GM12801 (cell line): Measurements from ENCODE around the gene NCAPH2.

ENCODE experiments used
- CTCF ChIP-seq: IDR thresholded peaks from one replicate; pipeline ENCODE4 v1.5.1; 2011; ENCODE audit warnings: control low read depth; ENCODE audit not compliant: insufficient read length; ENCODE audit errors: extremely low read depth

NCAPH2 gene

GRCh38 chr22:50519151-50519550, 11.1 kb downstream of the NCAPH2 start:
- no peak for TF ChIP-seq CTCF

- no peak for TF ChIP-seq CTCF
Measured at GRCh38 chr22:50520826-50521453, 12.9 kb downstream of the NCAPH2 start.

- TF ChIP-seq CTCF: no peak
Measured at GRCh38 chr22:50521710-50522109, 13.7 kb downstream of the NCAPH2 start.

- TF ChIP-seq CTCF: no peak
Measured at GRCh38 chr22:50522208-50522805, 14.3 kb downstream of the NCAPH2 start.

GRCh38 chr22:50522806-50523438, 14.9 kb downstream of the NCAPH2 start:
- TF ChIP-seq CTCF: no peak

- no peak for TF ChIP-seq CTCF
Measured at GRCh38 chr22:50523458-50523805, 15.4 kb downstream of the NCAPH2 start.

GRCh38 chr22:50523806-50524675, 16.0 kb downstream of the NCAPH2 start:
- no peak for TF ChIP-seq CTCF
